CD4-positive, alpha-beta T cell treated with Interferon alpha-2 for 1 hour (primary cell): ENCODE data around the gene UBE3C.

Experiments used
- DNase-seq, 2 donors: peaks; one replicate each; pipeline ENCODE4 v3.0.0-alpha.2; 2020 to 2022

UBE3C gene

DNA sequence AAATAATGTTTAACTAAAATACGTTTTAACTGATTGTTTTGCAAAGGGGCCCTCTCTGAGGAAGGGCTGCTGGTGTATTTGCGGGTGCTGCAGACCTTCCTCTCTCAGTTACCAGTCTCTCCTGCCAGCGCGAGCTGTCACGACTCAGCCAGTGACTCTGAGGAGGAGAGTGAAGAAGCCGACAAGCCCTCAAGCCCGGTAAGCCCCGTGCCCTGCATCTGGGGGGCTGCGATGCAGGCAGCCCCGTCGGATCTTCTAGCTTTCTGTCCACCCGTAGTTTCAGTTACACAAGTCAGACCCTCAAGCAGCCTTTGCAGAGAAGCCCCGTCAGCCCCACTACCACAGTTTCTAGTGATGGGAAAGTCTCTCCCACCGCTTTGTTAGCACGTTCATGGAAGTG is 45.1 kb downstream of the UBE3C start:
- DNase-seq: no peak

GRCh38 chr7:157188091-157188665 is 49.5 kb downstream of the UBE3C start:
- DNase-seq: no peak

- DNase-seq: no peak
These were observed 50.7 kb downstream of the UBE3C start for GRCh38 chr7:157189405-157189804.

GRCh38 chr7:157192861-157193260 is 54.1 kb downstream of the UBE3C start:
- DNase-seq: no peak

- no peak for DNase-seq
These were observed 54.5 kb downstream of the UBE3C start for GRCh38 chr7:157193274-157193673.

GRCh38 chr7:157194948-157195347 is 56.2 kb downstream of the UBE3C start:
- no peak for DNase-seq

DNA sequence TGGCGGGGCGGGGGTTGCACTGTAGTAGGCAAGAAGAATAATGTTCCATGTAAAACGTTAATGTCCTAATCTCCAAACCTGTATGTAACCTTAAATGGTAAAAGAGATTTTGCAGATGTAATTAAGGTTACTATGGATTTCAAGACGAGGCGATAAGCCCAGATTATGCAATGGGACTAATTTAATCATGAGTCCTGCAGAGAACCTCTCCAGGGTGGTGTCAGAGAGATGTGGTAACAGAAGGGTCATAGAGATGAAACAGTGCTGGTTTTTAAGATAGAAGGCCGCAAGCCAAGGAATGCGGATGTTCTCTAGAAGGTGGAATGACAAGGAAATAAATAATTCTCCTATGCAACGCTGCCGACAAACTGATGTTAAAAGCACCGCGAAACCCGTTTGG is 57.1 kb downstream of the UBE3C start:
- DNase-seq: no peak

DNA sequence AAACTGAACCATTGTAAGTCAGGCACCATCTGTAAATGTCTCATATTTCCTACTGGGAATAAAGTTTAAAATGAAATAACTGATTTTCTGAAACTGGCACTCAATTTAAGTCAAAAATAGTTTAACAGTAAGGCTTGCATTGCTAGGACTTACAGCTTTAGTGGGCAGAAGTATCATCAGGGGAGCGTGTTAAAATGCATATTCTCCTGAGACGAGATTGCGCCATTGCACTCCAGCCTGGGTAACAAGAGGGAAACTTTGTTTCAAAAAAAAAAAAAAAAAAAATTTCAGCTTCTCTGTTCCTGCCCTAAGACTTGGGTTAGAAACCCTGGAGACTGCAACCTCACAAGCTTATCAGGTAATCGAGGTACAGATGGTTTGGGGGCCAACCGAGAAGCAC is 65.4 kb downstream of the UBE3C start:
- no peak for DNase-seq

- DNase-seq: no peak
These were observed 66.7 kb downstream of the UBE3C start for GRCh38 chr7:157205438-157205837.

DNA sequence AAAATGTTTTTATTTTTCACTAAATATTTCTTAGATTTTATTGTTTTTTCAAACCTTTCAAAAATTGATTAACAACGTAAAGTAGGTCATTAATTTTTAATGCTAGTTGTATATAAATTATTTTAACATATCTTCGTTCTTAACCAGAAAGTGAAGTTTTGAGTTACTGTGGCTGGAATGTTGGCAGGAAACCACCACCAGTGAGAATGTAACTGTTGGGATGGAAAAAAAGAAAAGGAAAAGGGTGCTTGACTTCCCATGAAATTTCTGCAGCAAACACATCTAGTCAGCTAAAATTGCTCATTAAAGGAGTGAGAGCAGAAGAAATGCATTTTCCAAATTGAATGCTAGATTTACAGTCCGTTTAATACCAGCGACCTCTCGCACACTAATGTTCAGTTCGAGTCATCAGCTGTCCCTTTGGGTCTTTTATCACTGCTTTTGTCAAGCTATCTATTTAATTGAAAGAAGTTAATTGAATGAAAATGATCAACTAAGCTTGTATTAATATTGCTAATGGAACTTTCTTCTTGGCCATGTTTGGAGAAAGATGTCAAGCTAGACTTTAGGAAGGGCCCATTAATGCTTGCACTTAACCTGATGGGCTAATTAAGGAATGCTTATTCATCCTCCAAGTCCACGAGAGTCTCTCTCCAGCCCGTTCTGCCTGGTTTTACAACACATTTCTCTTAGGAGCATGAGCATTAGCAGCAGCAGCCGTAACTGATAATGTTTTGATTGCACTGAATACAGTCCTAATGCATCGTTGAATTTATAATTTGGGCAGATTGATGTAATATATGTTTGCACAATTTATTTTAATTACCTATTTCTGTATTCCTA is 70.1 kb downstream of the UBE3C start:
- no peak for DNase-seq

GRCh38 chr7:157210682-157211081 is 72.0 kb downstream of the UBE3C start:
- DNase-seq: no peak

DNA sequence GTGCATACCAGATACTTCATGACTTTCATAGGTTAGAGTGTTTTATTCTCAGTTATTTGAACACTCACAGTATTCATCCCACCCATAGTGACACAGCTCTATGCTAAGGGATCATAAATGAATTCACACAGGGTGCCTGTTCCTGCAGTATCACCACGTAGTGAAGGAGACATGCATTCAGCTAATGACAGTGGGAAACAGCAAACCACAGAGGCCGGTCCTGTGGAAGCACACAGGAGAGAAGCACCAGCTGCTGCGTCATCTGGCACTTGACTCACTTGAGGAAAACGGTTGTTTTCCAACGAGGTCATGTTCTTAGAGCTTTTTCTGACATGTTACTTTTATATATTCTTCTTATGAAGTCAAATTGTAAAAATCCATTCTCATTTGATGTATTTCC is 73.0 kb downstream of the UBE3C start:
- no peak for DNase-seq

DNA sequence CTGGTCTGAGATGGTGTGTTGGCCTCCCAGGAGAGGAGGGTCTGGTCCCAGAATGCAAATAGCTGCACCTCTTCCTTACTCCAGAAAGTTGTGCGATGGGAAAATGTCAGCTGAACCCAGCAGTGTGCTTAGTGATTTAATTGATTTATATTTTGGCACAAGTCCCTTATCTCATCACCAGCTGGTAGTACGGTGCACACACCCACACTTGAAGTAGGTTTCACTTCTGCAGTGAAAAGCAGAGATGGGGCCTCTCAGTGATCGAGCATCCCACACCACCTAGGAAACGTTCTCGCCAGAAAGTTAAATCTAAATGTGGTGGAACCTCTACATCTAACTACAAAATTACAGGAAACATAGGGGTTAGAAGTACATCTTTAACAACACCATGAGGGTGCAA is 80.4 kb downstream of the UBE3C start:
- no peak for DNase-seq

- no peak for DNase-seq
These were observed 82.3 kb downstream of the UBE3C start for GRCh38 chr7:157220916-157221569.

DNA sequence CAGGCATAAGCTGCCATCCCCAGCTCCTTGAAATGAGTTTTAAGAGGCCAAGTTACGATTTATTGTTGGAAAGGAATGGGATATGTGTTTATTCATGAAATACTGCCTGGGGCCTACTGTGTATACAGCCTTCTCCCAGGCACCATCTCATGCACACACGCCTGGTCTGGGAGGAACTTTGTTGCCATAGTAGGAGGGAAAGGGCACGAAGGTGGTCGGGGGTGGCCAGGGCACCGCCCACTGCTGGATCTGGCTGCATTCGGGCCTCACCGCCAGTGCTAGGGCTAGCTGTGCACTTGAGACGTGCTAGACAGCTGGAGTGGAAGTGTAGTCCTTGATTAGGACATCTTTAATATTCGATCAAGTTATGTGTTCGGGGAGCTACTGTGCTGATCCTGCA is 84.0 kb downstream of the UBE3C start:
- no peak for DNase-seq

- DNase-seq: no peak
These were observed 85.9 kb downstream of the UBE3C start for GRCh38 chr7:157224627-157225026.

GRCh38 chr7:157228864-157229422 is 90.2 kb downstream of the UBE3C start:
- peak; percentile 5 to 37 for DNase-seq

DNA sequence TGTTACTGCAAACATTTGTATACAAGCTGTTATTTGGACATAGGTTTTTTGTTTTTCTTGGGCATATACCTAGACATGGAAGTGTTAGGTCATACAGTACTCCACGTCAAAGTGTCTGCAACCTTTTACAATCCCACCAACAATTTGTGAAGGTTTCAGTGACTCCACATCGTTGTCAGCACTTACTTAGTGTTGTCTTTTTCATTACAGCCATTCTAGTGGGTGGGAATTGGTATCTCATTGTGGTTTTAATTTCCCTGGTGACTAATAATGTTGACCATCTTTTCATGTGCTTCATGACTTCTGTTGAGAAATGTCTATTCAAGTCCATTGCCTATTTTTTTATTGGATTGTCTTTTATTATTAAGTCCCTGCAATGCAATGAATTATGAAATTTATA is 95.0 kb downstream of the UBE3C start:
- DNase-seq: no peak

DNA sequence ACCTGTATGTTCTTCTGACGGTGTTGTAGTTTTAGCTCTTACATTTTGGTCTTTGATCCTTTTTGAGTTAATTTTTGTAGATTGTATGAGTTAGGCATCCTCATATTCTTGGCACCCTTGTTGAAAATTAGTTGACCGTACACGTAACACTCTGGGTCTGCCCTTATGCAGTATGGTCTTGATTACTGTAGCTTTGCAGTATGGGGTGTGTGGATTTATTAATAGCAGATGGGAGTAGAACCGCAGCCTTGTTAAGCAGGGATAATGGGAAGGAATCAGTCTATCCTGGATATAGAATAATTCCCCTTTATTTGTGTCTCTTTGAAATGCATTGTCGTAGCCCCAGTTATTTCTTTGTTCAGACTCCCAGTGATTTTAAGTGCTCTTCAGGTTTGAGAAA is 95.5 kb downstream of the UBE3C start:
- DNase-seq: no peak

- no peak for DNase-seq
These were observed 96.9 kb downstream of the UBE3C start for GRCh38 chr7:157235357-157236333.

GRCh38 chr7:157238087-157238486 is 99.4 kb downstream of the UBE3C start:
- DNase-seq: no peak

DNA sequence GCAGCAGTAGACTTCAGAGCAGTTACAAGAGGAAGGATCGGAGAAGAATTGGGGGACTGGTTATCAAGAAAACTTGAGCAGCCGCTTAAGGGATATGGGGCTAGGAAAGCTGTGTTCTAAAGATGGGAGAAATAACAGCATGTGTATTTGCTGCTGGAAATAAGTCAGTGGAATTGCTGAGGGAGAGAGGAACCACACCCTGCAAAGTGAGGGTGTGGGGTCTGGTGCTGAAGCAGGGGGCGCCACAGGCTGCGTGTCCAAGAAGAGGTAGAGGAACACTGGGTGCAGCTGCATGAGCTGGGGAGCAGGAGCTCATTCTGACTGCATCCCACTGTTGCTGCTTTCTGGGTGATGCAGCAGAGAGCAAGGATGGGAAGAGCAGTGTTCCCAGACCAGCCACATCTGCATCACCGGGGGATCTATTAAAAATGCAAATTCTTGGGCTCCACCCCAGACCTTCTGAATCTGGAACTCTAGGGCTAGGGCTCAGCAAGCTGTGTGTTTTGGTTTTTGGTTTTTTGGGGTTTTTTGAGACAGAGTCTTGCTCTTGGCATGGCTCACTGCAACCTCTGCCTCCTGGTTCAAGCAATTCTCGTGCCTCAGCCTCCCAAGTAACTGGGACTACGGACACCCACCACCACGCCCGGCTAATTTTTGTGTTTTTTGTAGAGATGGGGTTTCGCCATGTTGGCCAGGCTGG is 101.0 kb downstream of the UBE3C start:
- DNase-seq: no peak
